GM21723 (cell line): Measurements from ENCODE around the gene LIMS1.
"Not testable (repeated sequence)": the region's sequence is repeated elsewhere in the genome, so short reads cannot be mapped to it uniquely, and the experiment has no call there.

Experiments used
- ATAC-seq: cut with Tn5 transposase; IDR thresholded peaks from one replicate; pipeline ENCODE4 v1.9.1; 2021; ENCODE audit warnings: mild to moderate bottlenecking, moderate library complexity; ENCODE audit not compliant: unreplicated experiment

Gene LIMS1

DNA sequence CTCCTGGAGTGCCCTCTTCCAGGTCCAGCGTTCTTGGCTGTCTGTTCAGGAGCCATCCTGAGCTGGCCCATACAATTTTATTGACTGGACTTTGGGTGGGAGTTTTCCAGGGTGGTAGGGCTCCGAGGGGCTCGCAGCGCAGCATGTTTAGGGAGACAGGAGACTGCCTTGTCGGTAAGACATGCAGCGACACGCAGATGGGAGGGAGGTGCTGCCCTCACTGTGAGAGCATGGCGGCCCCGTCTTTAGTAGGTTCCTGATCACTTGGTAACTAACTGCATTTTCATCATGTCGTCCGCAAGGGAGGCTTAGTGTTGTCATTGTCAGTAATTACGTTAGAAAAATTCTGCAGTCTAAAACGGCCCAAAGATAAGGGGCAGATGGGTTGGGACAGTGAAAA lies 121.0 kb downstream of the LIMS1 start:
- not testable (repeated sequence) for ATAC-seq

DNA sequence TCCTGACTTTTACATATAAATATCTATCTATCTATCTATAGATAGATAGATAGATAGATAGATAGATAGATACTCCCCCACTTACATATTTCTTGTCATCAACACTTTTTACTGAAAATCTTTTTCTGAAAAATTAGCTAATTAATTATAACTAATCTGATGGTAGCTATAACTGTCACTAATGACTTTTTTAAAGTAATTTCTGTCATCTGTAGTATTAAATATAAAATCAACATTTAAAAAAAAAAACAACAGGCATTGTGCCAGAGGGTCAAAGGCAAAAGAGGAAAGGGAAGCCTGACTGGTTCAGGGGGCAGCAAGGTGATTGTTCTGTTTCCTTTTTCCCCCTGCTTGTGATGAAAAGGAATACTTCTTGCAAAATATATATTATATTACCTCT lies 122.0 kb downstream of the LIMS1 start:
- not testable (repeated sequence) for ATAC-seq

DNA sequence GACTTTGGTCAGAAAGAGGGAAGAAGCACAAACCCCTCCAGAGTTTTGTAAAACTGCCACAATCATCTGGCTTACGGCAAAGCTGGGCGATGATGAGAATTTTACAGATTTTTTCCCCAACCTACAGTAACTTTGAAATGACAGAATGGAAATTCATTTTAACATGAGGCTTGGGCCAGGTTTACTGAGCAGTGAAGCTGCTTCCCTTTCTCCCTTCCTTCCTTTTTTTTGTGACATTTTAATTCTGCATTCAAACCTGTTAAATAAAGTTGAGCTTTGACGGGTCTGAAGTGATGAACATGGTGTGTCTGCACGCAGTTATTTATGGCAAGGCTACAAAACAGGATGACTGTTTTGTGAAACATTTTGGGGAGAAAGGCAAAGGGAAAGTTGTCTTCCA lies 123.2 kb downstream of the LIMS1 start:
- ATAC-seq = not testable (repeated sequence)

- not testable (repeated sequence) for ATAC-seq
These were observed 124.3 kb downstream of the LIMS1 start for GRCh38 chr2:108658553-108658952.

DNA sequence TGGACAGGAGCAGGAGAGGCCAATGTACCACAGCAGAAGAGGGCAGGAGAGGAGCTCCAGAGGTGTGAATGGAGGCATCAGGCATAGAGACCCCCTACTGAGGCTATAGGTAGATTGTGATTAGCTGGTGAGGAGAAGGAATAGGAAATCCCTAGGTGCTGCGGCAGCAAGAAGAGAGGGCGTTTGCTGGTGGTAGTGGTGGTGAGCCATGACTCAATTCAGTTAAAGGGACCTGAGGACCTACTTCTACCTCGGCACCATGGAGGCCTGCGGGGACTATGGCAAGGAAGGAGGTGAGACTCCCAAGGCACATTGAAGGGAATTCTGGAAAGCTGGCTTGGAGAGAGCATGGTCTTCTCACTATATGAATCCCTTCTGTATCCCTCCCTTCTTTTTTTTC lies 127.2 kb downstream of the LIMS1 start:
- ATAC-seq = not testable (repeated sequence)

GRCh38 chr2:108662207-108662612 lies 127.9 kb downstream of the LIMS1 start:
- ATAC-seq = peak; percentile 95

- ATAC-seq = not testable (repeated sequence)
These were observed 129.1 kb downstream of the LIMS1 start for GRCh38 chr2:108663346-108663745.

DNA sequence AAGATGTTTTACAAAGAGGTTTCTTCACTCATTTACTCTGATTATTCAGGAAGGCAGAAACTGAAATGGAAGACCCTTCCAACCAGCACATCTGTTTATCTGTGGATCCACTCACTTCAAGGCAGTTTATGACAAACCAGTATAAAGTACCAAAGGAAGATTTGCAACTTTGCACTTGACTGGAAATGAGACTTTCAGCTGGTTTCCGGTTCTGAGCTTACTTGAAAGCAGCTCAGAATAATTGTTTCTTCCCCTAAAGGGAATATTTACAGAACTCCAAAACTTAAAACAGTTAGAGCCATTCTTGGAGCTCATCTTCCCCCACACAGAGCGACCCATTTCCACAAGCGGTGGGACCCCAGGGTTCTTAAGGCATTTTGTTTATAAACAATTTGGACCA lies 129.8 kb downstream of the LIMS1 start:
- ATAC-seq = not testable (repeated sequence)

DNA sequence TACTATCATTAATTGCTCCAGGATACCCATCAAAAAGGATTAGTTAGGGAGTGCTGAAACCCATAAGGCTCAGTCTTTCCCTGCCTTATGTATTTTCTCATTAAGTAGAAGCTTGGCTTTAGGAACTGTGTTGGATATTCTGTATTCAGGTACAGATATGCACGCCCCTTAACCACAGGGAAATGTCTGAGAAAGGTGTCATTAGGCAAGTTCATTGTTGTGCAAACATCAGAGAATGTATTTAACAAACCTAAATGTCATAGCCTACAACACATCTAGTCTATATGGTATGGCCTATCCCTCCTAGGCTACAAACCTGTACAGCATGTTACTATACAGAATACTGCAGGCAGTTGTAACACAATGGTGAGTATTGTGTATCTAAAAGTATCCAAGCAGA lies 130.7 kb downstream of the LIMS1 start:
- not testable (repeated sequence) for ATAC-seq

DNA sequence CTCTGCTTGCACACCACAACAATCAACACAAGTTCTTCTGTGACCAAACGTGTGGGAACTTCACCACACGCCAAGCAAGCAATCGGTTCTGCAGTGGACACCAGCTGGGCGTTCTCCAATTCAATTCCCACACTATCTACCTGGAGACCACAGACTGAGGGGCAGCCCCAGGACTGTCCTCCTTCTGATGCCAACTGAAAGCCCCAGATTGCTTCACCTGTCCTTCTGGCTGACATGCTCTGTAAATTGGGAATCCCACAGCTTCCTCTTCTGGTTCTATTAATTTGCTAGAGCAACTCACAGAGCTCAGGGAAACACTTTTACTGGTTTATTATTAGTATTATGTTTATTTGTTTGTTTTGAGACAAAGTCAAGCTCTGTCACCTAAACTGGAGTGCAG lies 131.7 kb downstream of the LIMS1 start:
- not testable (repeated sequence) for ATAC-seq

- not testable (repeated sequence) for ATAC-seq
These were observed 132.9 kb downstream of the LIMS1 start for GRCh38 chr2:108667140-108667539.

DNA sequence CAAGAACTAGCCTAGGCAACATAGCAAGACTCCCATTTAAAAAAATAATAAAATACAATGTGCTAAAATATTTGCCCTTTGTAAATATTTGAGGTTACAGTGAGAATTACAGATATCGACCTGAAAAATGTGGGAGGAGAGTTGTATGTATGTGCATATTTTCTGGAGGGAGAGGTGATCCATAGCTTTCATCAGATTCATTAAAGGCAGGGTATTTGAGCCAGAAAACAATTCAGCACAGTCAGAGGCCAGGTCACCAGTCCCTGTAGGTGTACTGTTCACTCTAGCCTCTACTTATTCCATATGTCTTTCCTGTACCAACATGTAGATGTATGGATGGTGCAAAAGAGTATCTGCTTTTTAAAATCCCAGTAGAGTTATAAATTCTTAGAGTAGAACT lies 136.0 kb downstream of the LIMS1 start:
- not testable (repeated sequence) for ATAC-seq

DNA sequence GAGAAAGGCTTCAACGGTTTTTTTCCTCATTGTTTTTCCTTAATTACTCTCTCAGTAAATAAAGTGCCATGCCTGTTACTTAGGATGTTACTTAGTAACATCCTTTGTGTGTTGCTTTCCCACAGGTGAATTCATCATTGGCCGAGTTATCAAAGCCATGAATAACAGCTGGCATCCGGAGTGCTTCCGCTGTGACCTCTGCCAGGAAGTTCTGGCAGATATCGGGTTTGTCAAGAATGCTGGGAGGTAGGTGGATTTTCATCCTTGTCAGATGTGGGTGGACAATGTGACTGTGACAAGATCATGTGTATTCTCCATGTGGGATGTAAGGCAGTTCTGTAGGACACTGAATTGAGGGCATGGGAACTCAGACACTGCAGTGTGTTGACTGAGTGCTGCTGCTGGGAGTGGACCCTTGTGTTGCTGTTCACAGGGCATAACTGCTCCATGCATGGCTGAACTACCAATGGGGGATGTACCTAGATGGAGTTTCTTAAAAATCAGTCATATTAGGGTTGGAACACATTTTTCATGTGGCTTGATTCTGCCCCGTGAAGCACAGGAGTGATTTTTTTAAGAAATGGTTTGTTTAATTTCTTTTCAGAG lies 138.0 kb downstream of the LIMS1 start:
- not testable (repeated sequence) for ATAC-seq

DNA sequence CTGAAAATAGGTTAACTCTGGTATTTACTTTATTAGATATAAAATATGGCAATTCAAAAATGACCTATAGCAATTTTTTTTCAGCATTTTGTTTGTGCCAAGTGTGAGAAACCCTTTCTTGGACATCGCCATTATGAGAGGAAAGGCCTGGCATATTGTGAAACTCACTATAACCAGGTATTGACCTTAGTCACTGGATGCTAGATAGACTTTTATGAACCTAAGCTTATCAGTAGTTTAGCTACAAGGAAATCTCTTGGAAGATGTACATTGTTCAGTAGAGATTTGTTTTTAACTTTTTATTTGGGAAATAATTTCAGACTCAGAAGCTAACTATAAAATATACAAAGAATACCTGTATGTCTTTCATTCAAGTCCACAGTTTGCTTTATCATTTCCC lies 142.3 kb downstream of the LIMS1 start:
- not testable (repeated sequence) for ATAC-seq

DNA sequence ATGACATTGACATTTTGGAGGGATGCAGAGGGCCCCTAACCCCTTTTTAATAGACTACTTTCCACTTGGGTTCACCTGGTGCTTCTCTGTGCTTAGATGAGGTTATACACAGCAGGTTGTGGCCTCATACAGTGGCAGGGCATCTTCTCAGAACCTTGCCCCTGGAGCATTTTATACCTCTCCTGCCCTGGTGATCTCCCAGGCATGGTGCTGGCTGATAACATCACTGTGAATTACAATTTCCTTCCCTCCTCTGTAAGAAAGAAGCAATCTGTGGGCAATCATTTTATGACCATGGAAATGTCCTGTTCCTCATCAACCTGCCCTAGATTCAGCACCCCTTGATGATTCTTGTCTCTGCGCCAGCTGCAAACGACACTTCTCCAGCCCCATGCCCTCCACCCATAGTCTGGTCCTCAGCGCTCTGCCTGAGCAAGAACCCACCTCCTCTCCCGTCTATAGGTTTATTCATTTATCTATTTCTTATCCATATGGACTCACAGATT lies 143.0 kb downstream of the LIMS1 start:
- ATAC-seq = not testable (repeated sequence)

DNA sequence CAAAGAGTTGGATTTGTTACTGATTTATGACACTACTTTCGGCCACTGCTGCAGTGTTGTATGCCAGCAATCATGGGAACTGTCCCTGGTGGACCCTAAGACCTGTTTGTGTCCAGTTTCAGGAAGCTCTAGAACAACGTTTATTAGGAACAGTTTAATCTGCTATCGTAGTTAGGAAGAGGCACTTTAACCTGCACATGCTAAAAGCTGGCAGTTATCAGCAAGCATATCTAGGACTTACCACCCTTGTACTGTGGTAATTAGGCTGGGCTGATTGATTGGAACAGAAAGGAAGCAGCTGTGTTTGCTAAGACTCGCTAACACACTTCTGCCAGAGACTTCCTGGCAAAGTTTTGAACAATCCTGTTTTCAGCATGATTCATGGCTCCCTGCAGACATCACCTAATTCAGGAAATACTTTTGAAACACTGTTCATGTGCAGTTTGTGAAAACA lies 144.0 kb downstream of the LIMS1 start:
- ATAC-seq = not testable (repeated sequence)

- not testable (repeated sequence) for ATAC-seq
These were observed 146.5 kb downstream of the LIMS1 start for GRCh38 chr2:108680805-108681204.

- ATAC-seq = not testable (repeated sequence)
These were observed 154.8 kb downstream of the LIMS1 start for GRCh38 chr2:108688818-108689756.

DNA sequence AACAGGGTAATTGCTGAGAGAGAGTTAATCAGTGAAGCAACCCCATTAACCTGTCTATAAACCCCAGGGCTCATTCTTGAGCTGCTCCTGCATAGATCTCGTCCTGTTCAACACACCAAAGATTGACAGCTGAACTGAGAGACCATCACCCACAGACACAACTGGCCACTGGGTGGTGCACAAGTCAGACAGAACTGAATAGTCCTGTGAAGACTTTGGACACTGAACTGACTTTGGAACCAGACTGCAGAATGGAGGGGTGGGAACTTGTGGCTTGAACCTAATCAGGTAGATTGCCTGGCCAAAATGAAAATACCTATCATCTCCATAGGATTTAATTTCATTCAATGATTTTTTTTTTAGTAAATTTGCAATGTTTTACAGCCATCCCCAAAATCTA lies 155.7 kb downstream of the LIMS1 start:
- ATAC-seq = peak; percentile 85

GRCh38 chr2:108691447-108691846 lies 157.2 kb downstream of the LIMS1 start:
- no peak for ATAC-seq

GRCh38 chr2:108701208-108701607 lies 166.9 kb downstream of the LIMS1 start:
- ATAC-seq = no peak

GRCh38 chr2:108701806-108702205 lies 167.5 kb downstream of the LIMS1 start:
- ATAC-seq = no peak
